GM18909 (cell line): ENCODE measurements around the gene EPN1.

ENCODE experiments used
- ATAC-seq: cut with Tn5 transposase; IDR thresholded peaks from one replicate; pipeline ENCODE4 v1.9.1; 2021; ENCODE audit warnings: mild to moderate bottlenecking; ENCODE audit not compliant: unreplicated experiment, poor library complexity

EPN1 gene

DNA sequence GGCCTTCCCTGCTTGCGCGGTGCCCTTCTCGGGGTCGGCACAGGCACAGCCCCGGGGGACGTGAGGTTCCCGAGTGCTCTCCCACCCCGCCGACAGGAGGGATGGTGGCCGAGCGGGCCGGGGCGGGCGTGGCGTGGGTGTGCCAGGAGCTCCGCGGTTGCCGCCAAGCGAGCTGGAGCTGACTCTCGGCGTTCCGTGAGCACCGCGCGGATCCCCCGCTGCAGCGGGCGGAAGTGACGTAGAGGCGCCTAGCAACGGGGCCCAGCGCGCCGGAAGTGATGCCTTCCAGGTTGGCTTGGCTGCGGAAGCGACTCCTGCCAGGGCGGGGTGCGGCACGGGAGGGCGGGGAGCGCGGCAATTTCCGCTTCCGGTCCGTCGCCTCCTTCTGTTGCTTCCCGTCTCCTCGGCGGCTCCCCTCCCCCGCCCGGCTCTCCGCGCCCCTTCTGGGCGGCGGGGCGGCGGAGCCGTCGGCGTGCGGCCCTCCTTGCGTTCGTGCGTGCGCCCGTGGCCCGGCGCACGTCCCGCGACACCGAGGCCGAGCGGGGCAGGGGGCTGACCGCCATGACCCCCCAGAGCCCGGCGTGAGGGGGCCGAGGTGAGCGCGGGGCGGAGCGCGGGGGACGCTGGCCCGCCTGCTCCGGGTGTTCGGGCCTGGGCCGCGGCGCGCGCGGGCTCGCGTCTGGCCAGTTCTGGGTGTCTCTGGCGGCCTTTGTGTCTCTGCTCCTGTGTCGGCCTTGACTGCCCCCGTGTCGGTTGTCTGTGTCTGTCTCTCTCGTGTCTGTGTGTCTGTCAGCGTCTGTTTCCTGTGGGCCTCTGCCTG is at the start of gene EPN1:
Gene EPN1, plus strand, starts transcription at position 386 of the 820 bp plus-strand sequence. CDS start 3,402 bp downstream, outside the sequence.
- peak; percentile 67 for ATAC-seq

DNA sequence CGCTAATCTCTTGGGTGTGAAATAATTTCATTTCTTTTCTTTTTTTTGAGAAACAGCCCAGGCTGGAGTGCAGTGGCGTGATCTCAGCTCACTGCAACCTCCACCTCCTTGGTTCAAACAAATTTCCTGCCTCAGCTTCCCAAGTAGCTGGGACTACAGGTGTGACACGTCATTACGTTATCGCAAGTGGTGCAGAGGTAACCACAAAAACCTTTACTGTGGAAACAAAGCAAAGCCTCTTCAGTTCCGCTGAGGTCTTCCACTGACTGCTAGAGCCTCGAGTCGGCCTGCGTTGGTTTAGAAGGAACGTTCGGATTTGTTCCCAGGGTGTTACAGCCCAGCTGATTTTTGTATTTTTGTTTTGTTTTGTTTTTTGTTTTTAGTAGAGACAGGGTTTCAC is 48.7 kb upstream of the EPN1 start:
- no peak for ATAC-seq

- ATAC-seq: no peak
Measured at GRCh38 chr19:55632463-55632834, 42.6 kb upstream of the EPN1 start.

GRCh38 chr19:55633861-55634260 is 41.2 kb upstream of the EPN1 start:
- ATAC-seq: no peak

GRCh38 chr19:55635334-55635717 is 39.7 kb upstream of the EPN1 start:
- ATAC-seq: no peak

- no peak for ATAC-seq
Measured at GRCh38 chr19:55635856-55636440, 39.1 kb upstream of the EPN1 start.

GRCh38 chr19:55636723-55637122 is 38.3 kb upstream of the EPN1 start:
- ATAC-seq: no peak

DNA sequence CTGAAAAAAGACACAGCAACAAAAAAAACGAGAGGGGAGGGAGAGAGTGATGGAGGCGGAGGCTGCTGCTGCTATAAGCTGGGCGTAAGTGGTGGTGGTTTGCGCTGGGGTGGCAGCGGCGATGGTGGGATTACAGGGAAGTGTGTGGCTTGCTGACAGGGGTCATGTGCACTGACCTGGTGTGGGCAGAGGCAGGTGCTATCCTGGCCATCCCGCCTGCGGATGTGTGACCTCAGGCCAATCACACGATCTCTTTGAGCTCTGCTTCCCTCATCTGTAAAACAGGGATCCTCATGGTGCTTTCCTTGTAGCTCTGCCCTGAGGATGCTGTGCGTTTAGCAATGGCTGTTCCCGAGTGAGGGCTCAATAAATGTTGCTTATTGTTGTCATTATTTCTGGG is 37.5 kb upstream of the EPN1 start:
- ATAC-seq: no peak

DNA sequence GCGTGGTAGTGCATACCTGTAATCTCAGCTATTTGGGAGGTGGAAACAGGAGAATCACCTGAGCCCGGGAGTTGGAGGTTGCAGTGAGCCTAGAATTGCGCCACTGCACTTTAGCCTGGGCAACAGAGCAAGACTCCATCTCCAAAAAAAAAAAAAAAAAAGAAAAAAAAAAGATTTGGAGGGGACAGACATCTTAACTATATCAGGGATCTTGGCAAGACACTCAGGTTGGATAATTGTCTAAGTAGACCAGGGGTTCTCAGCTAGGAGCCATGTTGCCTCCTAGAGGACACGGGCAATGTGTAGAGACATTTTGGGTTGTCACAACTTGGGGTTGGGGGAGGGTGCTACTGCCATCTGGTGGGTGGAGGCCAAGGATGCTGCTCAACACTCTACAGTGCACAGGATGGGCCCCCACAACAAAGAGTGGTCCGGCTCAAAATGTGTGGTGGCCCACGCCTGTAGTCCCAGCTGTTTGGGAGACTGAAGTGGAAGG is 36.1 kb upstream of the EPN1 start:
- ATAC-seq: no peak

DNA sequence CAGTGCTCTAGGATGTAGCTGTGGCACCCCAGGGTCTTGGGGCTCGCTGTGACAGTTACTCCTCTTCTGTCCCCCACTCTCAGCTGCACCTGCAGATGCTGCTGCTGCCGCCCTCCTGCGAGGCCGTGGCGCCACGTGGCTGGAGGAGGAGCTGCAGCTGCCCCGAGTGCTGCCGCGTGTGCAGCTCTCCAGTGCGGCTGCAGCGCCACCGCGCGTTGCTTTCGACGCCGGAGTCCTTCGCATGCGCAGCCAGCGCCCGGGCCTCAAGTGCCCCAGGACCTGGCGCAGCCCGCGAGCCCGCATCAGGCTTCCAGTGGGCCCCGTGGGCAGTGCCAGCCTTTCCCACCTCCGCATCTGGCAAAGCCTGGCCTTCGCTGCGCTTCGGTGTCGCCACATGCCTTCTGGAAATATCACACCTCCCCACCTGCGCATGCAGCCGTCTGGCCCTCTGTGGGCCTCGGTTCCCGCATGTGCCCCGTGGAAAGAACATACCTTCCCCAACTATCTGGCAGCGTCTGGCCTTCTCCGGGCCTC is 34.9 kb upstream of the EPN1 start:
- ATAC-seq: no peak

DNA sequence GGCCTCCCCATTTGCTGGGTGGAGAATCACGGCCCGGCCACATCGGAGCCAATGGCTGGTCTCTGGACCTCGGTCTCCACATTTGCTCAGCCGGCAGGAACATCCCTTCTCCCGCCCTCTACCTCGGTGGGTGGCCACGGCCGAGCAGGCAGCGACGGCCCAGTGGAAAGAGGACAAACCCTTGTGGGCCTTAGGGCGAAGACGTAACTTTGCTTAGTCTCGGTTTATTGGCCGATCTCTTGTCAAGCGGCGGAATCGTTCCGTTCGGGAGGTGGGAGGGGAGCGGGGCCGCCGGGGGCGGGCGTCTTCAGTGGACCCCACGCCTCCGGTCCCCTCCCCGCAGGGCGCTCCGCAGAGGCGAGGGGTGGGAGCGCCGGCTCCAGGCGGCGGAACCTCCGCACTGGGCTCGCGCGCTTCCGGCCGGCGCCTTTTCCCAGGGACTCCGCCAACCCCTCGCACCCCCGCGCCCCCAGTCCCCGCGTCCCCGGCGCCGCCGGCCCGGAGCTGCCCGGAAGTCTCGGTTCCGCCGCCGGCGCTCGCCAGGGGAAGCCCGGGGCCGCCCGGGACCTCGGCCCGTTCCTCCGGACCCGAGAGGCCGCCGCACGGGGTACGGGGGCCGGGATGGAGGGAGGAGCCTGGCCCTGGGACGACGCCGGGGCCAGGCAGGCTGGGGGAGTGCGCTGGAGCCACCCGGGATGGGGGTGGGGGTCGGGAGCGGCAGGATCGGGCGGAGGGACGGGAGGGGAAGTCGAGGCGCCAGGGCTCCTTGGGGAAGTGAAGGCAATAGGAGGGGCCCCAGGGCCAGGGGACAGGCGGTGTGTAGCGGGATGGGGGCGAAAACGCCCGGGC is 34.2 kb upstream of the EPN1 start, which contains the start of gene ZNF580:
Gene ZNF580, plus strand, starts transcription at position 426 of the 849 bp plus-strand sequence. CDS start 1,507 bp downstream, outside the sequence.
- ATAC-seq: peak; percentile 39

DNA sequence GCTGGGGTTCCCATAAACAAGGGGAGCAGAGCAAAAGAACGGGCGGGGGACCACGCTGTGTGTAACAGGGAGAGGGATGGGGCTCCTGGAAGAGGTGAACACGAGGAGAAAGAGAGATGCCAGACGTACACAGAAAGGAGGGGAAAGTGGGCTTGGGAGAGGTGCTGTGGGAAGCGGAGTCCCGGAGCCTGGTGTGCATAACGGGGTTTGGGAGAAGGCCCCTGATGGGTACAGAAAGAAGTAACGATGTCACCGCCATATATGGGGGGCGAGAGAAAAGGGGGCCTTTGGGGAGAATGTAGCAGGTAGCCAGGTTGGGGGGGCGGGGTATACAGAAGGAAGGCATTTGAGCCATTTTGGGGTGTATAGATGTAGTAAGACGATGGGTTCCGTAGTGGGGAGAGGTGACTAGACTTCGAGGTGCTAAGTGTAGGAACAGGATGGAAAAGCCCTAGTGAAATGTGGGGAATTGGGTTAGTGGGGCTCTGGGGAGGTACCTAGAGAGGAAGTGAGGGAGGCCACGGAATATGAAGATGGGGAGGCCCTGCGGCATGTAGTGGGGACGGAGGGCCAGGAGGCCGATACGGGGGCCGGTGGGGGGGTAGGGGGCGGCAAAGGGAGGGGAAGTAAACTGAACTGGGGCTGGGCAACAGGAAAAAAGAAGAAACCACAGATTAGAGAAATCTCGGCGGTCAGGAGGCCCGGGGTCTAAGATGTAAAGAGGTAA is 33.4 kb upstream of the EPN1 start:
- ATAC-seq: no peak

- no peak for ATAC-seq
Measured at GRCh38 chr19:55642153-55643002, 32.6 kb upstream of the EPN1 start.

DNA sequence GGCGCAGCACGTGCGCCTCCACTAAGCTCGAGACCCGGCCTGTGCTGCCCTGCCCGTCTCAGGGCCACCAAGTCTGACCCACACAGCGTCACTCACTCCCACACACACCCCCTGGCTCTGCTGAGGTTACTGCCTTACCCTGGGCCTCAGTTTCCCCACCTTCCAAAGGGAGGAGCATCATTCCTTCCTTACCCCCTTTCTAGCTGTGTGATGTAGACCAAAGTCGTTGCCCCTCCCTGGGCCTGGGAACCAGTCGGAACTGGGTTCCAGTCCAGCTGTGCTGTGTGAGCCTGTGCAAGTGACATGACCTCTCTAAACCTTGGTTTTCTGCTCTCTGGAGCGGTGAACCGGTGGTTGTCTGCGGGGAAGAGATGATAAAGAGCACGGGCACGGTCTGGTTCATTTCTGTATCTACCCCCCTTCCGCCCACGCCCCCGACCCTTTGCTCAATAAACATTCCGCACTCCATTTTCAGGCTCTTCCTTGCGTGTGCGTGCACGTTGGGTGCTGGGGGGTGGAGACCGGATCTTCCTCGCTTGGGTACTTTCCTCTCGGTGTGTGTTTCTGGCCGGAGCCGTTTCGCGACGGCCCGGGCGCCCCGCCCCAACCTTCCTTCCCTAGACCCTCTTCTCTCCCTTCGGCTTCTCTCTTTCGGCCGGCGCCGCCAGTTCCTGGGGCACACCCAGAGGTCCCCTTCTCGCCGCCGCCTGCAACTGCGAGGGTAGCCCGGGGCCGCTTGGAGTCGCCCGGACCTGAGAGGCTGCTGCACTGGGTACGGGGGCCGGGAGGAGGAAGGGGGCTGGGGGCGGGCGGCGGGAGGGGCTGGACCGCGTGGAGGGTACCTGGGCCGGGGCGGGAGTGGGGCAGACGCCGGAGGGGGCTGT is 31.8 kb upstream of the EPN1 start, which contains the start of gene ZNF581:
Gene ZNF581, plus strand, starts transcription at position 647 of the 884 bp plus-strand sequence. CDS start 923 bp downstream, outside the sequence.
- peak; percentile 40 for ATAC-seq

- ATAC-seq: no peak
Measured at GRCh38 chr19:55643887-55644176, 31.2 kb upstream of the EPN1 start.

DNA sequence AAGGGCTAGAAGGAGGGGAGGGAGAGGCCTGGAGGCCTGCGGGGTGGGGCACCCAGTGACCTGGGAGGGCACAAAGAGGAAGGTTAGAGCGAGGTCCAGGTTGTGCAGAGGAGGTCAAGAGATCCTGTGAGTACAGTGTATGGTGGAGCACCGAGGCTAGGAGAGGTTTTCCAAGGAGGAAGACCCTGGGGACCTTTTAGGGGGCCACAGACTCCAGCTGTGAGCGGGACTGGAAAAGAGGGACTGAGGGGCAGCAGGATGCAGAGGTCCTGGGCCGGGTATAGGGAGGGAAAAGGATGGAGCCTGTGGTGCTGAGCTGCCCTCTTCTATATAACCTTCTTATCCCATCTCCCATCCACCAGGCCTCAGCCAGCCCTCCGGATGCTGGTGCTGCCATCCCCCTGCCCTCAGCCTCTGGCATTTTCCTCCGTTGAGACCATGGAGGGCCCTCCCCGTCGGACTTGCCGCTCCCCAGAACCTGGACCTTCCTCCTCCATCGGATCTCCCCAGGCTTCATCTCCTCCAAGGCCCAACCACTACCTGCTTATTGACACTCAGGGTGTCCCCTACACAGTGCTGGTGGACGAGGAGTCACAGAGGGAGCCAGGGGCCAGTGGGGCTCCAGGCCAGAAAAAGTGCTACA is 30.7 kb upstream of the EPN1 start:
- no peak for ATAC-seq

- no peak for ATAC-seq
Measured at GRCh38 chr19:55644842-55645511, 30.0 kb upstream of the EPN1 start.
